Left colon (tissue), 2 donors: ENCODE results near the gene CD83. TPM values are rescaled to one million over a fixed set of nuclear protein-coding genes. Genes with fewer than 3 reads are reported as not detected.

Experiments used
- ATAC-seq: fragments of 200-7000 bp; cut with Tn5 transposase; one replicate; pipeline ENCODE4 v1.9.1; 2020; ENCODE audit warnings: mild to moderate bottlenecking, moderate library complexity
- DNase-seq, 2 donors: peaks; one replicate each; pipeline ENCODE4 v3.0.0-alpha.2; 2020
- intact Hi-C, 2 donors: fragments of 100-400 bp; cut with DNase I in 1 of 2; cut with micrococcal nuclease in 1 of 2; formaldehyde crosslinking; loops; one replicate each; pipeline versions ENCODE4 v1.11.2 to v1.14.0; 2022; cut with DNase I, micrococcal nuclease
- total RNA-seq, 2 donors: library from RNA; stranded (reverse); fragmentation: NEBNext Ultra II Directional; extraction: Animal tissue kit (Norgen Biotek cat#: 25700); gene quantifications; one replicate each; pipeline ENCODE4 v1.2.1, GENCODE V29; 2021
- donor health status: DM: no; HTN: no; CAD: no.
- donor health status: DM: yes; HTN: yes; CAD: no.

CD83 gene
- total RNA-seq, 2 donors from 2014 or later = 1.3 to 2.6 TPM

DNA sequence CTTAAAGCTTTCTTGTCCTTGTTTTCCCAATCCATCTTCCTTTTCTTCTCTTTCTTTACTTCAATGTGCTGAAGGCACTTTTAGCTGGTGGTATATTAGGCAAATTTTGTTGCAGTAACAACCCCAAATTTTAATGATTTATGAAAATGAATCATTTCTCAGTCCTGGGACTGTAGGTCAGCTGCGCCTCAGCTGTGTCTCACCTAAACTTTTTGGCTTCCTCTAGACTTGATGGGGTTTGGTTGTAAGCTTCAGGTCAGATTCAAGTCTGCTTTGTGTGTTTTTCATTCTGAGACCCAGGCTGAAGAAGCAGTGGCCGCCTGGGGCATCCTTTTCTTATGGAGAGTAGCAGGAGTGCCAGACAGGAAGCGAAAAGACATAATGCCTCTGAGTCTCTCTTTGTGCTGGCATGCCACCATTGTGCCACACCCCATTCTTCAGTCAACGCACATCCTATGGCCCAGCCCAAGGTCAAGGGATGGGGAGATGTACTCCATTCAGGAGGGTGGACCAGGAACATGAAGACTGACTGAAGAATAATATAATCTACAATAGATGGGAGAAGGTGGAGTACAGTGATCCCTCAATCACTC is 28.9 kb upstream of the CD83 start:
- peak; percentile 36 for ATAC-seq
- no peak for DNase-seq
- intact Hi-C loops = no loop called here

DNA sequence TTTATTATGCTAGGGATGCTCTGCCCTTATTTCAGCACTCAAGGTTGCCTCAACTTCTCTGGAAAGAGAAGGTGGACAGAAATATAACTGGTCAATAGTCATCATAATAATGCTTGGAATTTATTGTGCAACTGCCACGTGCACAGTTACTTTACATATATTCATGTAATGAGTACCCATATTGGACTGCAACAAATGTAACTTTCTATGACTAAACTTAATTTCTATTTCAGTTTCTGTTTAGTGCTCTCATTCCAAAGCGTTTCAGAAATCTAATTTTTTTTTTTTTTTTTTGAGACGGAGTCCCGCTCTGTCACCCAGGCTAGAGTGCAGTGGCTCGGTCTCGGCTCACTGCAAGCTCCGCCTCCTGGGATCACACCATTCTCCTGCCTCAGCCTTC is 28.3 kb upstream of the CD83 start:
- intact Hi-C loops = no loop called here
- no peak for DNase-seq
- ATAC-seq = no peak

DNA sequence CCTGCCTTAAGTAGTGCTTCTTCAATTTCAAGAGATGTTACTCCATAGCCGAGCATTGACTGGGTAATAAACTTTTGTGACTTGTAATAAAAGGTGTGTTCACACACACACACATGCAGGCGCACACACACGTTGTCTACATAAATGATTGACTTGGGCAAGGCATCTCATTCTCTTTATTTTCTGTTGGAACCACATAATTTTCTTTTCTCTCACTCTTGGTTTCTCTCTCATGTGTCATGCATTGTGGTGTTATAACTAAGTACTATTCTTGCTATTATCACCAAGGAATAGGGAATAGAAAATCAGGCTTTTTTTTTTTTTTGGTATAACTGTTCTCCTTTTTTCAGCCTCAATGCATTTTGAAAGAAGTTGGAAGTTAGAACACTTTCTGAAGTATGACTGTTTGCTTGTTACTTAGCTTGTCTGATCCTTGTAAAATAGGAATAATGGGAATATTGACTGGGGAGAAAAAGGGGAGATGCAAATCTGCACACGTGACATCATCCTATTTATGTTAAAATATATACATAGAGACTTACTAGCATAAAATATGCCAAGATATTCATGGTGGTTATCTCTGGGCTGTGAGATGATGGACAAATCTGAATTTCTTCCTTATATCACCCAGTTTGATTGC is 26.1 kb upstream of the CD83 start:
- DNase-seq (no peak), ATAC-seq (peak; percentile 55)
- intact Hi-C loops = no loop called here

DNA sequence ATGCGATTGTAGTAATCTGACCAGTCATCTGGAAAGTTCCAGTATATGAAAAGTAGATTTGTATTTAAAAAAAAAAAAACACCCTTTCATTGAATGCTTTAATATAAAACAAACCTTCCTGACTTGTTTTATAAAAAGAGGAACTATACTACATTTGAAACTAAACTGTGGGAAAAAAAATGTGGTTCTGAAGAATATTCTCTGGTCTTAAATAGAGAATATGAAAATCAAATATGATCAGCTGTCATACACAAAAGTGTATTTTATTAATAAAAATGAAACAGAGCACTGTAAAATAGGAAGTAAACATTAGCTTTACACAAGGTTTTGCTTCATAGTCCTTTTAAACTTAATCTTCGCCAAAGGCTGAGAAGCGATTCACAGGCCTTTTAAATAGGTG is 25.3 kb upstream of the CD83 start:
- ATAC-seq (no peak), DNase-seq (no peak)
- intact Hi-C loops = no loop called here

DNA sequence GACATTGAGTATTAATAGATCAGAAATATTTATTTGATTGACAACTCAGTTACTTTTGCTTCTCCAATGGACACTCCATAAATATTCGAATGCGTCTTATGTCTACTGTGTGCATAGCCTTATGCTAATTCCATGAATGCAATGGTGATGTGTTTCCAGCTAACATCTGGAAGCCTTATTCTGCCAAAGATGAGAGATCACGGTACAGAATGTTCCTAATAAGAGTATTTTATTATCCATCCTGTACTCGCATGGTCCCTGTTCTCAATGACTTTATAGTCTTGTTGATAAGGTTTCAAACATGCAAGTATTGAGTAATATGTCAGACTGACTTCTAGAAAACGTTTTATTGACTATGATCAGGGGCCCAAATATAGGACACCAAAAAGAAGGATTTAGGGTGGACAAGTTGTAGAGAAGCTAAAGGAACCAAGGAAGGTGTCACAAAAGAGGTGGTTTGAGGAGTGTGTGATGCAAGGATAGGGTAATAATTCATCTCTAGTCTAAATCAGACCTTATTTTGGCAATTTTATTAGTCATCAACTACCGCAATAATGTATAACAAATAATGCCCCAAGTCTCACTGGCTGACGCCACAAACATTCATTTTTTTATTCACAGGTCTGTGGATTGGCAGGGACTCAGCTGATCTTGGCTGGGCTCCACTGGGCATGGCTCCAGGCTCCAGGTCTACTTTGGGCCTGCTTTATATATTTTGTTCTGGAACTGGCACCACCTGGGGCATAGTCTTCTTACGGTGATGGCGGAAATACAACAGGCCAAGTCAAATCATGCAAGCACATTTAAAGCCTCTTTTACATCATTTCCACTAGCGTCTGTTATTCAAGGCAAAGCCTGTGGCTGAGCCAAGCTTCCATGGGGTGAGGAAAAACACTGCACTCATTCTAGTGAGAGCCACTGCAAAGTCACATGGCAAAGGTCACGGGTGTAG is 24.5 kb upstream of the CD83 start:
- DNase-seq (no peak), ATAC-seq (no peak)
- intact Hi-C loops = no loop called here

DNA sequence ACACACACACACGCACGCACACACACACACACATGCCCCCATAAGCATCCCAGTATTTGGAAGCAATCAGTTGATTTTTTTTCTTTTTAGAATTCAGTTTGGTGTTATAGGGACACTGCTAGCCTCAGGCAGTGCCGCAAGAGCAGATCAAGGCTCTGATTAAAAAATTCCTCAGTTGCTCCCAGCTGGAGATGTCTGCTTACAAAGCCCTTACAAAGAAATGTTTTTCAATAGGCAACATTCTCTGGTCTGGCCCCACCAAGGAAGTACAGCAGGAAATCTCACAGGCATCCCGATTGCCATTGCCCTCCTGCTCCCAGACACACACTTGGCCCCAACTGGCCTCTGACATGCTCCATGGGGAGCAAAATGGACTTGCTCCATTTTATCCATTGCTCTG is 22.9 kb upstream of the CD83 start:
- no peak for ATAC-seq
- intact Hi-C loops = no loop called here
- no peak for DNase-seq

DNA sequence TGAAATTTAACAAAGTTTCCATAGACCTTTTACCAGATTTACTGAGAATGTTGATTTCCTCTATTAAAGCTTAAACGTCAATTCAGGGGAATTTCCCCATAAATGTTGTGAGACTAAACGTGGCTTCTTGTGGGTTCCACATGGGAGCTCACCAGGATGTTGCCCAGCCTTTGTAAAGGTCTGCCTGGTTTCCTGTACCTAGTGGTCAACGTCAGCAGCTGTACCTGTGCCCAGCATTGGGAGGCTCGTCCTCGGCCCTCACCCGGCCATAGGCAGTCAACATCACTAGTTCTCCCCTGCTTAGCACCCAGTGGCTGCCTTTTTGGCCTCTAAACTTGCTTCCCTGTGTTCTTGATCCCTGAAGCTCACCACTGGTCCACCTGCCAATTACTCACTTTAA is 22.1 kb upstream of the CD83 start:
- ATAC-seq = no peak

DNA sequence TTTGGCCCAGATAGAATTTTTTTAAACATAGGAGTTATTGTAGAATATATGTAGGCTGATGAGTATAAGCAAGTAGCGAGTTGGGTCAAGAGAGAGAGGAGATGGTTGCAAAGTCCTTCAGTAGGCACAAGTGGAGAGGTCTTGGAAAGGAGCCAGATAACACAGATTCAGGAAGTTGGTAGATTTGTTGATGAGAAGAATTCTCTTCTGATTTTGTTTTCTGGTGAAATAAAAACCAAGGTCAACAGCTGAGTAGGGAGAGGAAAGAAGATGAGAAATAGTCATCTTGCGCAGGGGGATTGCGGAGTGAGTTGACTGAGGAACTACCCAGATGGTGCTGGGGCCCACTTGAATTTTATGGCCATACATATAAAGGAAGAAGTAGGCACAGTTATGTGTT is 17.4 kb upstream of the CD83 start:
- ATAC-seq = no peak
- intact Hi-C loops = no loop called here
- no peak for DNase-seq

More for the DNA sequence above, 22.1 kb upstream of the CD83 start:
- DNase-seq = no peak
- intact Hi-C loops = no loop called here

DNA sequence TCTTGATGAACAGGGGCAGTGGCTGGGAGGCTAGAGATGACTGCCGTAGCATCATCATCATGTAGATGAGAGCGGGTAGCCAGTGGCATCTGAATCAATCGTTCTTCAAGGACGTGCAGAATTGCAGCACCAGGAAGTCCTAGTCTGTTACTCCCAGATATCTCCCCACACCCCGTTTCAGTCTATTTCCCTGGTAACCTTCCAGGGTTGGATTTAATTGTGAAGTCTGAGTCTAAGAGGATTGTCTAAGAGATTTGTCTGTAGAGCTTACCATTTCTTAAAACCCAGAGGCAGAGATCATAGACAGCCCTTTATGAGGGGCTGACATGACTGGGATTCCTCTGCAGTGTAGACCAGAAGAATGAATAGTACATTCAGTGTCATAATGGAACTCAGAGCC is 16.6 kb upstream of the CD83 start:
- intact Hi-C loops = no loop called here
- DNase-seq (no peak), ATAC-seq (no peak)

DNA sequence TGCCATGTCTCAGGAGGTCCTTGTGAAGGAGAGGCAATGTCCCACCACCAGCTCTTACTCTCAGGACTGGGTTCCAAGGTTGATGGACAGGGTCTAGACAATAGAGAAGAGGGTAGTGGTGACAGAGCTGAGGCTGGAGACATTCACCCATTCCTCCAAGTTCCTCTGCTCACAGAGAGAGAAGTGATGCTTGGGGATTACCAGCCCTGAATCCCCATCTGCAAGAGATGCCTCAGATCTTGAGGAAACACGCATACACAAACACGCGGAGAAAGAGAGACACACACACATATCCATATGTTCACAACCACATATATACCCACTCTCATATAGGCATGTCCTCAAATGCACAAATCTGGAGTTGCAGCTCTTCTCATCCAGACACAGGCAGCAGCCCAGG is 15.2 kb upstream of the CD83 start:
- intact Hi-C loops = no loop called here

DNA sequence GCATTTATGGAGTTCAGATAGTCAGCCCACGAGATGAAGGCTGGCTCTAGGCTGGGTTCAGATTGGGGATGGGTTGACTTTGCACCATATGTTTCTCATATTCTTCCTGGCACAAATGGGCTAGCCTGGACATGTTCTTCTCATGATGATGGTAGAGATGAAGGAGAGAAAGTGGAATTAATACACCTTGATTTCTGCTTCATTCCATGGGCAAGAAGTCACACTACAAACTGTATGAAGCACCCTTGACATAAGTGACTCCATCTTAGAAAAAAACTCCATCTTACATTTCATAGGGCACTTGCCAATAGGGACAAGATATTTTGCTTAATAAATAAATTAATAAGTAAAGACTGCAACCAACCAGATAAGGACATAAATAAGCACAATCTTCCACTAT is 12.0 kb upstream of the CD83 start:
- intact Hi-C loops = no loop called here
- ATAC-seq (no peak), DNase-seq (no peak)

More for the DNA sequence above, 15.2 kb upstream of the CD83 start:
- ATAC-seq = no peak
- no peak for DNase-seq

DNA sequence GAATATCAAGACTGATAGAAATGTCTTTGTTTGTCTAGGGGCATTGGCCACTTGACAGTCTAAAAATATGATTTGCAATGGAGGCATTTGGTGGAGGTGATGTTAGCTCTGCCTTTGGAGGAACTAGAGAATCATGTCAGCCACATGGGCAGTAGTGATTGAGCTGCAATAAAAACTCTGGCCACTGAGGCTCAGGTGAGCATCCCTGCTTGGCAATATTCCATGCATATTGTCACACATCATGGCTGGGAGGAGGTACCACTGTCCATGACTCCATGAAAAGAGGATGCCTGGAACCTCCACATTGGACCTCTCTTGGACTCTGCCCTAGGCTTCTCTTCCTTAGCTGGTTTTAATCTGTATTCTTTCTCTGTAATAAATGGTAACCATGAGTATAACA is 10.6 kb upstream of the CD83 start:
- DNase-seq = no peak
- ATAC-seq = no peak
- intact Hi-C loops = no loop called here

DNA sequence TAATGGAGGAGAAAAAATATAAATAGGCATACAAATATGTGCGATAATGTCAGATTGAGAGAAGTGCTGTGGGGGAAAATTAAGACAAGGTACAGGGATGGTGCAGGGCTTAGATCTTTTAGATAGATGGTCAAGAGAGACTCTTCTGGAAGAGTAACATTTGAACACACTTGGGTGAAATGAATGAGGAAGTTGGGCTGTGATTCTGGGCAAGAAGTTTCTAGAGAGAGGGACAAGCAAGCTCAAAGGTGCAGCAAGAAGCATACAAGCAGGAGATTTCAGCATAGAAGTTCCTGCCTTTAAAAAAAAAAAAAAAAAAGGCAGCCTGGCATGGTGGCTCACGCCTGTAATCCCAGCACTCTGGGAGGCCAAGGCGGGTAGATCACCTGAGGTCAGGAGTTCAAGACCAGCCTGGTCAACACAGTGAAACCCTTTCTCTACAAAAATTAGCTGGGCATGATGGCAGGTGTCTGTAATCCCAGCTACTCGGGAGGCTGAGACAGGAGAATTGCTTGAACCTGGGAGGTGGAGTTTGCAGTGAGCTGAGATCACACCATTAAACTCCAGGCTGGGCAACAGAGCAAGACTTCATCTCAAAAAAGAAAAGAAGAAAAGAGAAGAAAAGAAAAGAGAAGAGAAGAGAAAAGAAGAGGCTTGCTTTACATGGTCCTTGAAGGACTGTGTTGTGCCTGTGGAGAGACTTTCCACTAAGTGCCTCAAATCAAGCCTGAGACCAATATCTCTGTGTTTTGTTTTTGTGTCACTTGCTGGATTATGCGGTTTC is 9.7 kb upstream of the CD83 start:
- ATAC-seq = no peak
- no peak for DNase-seq
- intact Hi-C loops = no loop called here

DNA sequence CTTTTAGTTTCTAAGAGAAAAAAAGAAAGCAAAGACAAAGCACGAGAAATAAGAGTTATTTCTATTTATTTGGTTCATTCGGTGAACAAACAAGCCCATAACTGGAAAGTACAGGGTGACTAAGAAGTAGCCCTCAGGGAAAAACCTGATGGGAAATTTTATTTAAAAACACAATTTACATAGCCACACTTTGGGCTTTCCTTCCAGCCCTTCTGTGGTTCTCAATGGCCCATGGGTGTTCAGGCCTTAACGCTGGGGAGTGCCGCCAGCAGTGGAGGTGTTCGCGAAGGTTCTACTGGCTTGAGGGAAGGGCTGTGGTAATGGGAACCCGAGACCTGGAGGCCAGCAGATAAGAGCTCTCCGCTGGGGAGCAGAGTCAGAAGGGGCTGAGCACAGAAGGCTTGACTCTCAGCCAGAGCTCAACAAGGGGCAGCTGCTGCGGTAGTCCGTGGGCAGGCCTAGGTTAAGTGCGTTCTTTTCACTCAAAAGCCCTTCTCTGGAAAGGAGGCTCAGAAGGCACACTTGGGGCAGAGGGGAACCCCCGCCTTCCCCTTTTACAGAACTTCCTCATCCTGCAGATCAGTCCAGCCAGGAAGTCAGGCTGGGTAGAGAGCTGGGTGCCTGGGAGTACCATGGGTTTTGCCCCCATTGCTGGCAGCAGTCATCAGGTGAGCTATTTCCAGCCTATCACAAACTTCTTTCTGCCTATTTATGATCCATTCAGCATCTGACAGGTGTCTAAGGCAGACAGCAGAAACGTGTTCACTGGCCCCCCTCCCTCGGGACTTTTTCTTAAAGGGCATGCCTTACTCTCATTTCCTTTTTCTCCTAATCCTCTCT is 8.8 kb upstream of the CD83 start:
- DNase-seq (peak in 1 of 2 donors; percentile 25), ATAC-seq (no peak)
- intact Hi-C loops = no loop called here

DNA sequence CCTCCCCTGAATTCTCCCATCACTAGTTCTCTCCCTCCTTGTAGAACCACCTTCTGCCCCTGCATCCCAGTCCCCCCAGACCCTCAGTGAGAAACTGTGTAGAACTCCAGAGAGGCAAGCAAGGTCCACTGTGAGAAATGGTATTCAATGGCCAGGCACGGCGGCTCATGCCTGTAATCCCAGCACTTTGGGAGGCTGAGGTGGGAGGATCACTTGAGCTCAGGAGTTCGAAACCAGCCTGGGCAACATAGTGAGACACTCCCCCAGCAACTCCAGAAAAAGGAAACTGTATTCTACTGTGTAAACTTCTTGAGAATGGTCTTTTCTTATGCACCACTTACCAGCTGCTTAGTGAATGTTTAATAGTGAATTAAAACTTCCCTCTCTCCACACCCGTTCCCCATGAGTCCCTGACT is 8.2 kb upstream of the CD83 start:
- ATAC-seq (no peak), DNase-seq (no peak)
- intact Hi-C loops = no loop called here

DNA sequence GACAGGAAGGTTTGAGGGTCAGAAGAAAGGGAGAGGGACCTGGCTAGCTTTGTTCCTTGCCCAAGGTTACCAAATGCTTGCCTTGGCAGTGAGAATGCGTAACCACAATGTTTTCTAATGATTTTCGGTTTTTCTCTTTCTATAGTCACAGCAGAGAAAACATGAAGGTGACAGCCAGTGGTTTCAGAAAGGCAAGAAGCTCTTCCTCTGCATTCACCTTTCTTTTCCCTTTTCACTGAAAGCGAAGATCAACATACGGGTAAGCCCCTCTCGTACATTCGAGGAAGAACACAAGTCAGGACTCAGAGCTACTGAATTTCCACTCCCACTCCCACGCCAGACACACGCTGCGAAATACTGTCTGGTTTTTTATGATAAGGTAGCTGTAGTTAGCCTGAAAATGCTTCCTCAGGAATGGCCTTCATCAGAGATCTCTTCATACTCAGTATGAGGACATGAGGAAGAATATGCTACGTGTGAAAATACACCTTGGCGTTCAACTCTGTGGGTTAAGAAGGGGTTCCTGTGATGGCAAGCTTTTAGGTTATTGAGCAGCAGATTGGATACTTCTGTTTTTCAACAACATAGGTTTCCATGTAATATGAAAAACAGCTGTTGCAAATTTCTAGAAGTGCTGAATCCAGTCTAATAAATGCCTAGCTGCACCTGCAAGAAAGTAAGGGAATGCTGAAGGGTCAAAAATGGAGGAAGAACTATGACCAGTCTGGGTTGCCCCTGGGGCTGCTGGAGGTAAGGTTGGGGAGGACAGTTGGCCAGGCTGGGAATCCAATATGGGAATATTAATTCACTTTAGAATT is 7.4 kb upstream of the CD83 start:
- intact Hi-C loops = no loop called here
- DNase-seq (no peak), ATAC-seq (no peak)

DNA sequence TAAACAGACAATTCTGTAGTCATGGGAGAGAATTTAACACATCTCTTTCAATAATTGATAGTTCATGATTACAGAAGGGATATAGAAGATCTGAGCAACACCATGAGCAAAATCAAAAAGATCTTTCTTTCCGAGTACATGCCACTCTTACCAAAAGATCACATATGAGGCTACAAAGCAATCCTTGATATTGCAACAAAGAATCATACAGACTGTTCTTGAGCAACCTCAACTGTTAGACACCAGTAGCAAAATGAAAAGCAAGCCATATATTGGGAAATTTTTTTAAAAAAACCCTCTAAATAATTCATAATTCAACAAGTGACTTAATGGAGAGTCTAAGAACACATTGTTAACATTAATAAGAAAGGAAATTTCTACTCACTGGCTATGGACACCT is 3.6 kb upstream of the CD83 start:
- intact Hi-C loops = no loop called here
- DNase-seq = no peak
- ATAC-seq = no peak

DNA sequence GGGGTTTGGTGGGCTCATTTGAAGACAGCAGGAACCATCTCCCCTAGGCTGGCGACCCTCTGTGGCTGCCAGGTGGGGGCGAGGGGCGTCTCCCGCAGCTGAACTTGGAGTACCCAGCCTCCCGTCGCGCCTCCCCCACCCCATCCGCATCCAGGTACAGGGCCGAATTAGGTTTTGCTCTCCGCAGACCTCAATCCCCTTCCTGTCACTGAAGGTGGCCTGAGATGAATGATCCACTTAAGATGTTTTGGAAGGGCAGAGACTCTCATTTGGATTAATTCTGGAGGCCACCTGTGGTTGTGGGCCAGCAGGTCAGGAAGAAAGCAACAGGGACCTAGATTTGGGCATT is 493 bp downstream of the CD83 start:
- peak; percentile 9 for ATAC-seq

More for the DNA sequence above, 493 bp downstream of the CD83 start:
- no peak for DNase-seq
- intact Hi-C loops = no loop called here
